DND-41 (cell line): ENCODE measurements around the gene C8B.

ENCODE experiments used
- CTCF ChIP-seq: IDR thresholded peaks from 2 replicates; pipeline ENCODE4 v1.5.1; 2012; ENCODE audit warnings: borderline replicate concordance, low read length, moderate library complexity, mild to moderate bottlenecking; ENCODE audit not compliant: poor library complexity, severe bottlenecking; ENCODE audit errors: extremely low read depth
- EZH2 ChIP-seq: IDR thresholded peaks from 3 replicates; pipeline ENCODE4 v1.6.1; 2012; ENCODE audit warnings: borderline replicate concordance, low read depth, mild to moderate bottlenecking, moderate library complexity, low read length, inconsistent platforms; ENCODE audit not compliant: severe bottlenecking

DNA sequence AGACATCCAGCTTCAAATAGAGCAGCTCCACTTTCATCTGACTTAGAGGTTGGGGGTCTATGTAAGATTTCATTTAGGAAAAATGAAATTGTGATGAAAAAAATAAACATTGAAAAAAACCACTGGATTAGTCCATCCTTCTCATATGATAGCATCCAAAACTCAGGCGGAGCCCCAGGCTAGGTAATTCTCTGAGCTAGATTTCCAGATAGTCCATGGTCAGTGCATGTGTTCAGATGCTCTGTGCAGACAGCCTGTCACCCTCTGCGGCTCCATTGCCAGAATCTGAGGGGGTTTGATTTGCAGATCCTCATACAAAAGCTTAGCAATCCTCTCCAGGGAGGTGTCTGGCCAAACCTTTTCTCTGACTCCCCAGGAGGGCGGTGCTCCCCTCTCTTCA lies 49.2 kb downstream of the C8B start:
- TF ChIP-seq CTCF (no peak), EZH2 (no peak)
